ENCODE measurements around the gene KLHL15.
A peak's percentile ranks its signal among the peaks of the same experiment; 100 is the strongest.
"Not testable (repeated sequence)": the region's sequence is repeated elsewhere in the genome, so short reads cannot be mapped to it uniquely, and the experiment has no call there.

Gene KLHL15, protein sequence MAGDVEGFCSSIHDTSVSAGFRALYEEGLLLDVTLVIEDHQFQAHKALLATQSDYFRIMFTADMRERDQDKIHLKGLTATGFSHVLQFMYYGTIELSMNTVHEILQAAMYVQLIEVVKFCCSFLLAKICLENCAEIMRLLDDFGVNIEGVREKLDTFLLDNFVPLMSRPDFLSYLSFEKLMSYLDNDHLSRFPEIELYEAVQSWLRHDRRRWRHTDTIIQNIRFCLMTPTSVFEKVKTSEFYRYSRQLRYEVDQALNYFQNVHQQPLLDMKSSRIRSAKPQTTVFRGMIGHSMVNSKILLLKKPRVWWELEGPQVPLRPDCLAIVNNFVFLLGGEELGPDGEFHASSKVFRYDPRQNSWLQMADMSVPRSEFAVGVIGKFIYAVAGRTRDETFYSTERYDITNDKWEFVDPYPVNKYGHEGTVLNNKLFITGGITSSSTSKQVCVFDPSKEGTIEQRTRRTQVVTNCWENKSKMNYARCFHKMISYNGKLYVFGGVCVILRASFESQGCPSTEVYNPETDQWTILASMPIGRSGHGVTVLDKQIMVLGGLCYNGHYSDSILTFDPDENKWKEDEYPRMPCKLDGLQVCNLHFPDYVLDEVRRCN

DNA sequence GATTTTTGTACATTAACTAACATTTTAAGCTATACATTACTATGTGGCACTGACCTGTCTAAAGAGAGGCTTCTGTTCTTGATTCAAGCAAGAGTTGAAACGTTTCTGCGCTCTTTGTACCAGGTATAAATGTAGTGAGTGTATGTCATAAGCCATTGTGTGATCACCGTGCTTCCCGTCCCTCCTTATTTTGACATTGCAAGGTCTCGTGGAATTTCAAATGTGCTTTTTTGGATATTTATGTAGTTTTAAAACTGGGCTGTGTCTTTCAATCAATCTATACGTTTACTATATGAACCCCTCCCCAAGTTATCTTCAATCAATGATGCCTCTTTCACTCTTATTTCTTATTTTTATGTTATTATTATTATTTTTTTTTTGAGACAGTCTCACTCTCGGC is at the start of gene KLHL15:
Gene KLHL15 (minus strand): TSS at position 101 of the 400 bp plus-strand sequence. CDS start 20,493 bp downstream, outside the sequence.
- DNase-seq, result no peak

DNA sequence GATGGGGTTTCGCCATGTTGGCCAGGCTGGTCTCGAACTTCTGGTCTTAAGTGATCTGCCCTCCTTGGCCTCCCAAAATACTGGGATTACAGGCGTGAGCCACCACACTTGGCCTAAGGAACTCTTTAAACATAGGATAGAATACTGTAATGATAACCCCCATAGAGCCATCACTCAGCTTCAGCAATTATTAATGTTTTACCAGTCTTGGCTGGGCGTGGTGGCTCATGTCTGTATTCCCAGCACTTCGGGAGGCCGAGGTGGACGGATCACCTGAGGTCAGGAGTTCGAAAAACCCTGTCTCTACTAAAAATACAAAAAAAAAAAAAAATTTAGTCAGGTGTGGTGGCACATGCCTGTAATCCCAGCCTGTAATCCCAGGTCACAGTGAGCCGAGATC is 42.9 kb upstream of the KLHL15 start:
- no peak for DNase-seq

DNA sequence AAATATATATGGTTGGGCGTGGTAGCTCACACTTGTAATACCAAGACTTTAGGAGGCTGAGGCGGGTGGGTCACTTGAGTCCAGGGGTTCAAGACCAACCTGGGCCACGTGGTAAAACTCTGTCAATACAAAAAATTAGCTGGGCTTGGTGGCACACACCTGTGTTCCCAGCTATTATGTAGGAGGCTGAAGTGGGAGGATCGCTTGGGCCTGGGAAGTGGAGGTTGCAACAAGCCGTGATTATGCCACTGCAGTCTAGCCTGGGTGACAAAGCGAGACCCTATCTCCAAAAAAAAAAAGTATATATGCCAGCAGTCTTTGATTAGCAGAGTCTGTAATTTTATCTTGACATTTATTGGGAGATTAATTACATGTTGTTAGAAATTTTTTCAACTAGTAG is 36.5 kb upstream of the KLHL15 start:
- DNase-seq, result no peak

DNA sequence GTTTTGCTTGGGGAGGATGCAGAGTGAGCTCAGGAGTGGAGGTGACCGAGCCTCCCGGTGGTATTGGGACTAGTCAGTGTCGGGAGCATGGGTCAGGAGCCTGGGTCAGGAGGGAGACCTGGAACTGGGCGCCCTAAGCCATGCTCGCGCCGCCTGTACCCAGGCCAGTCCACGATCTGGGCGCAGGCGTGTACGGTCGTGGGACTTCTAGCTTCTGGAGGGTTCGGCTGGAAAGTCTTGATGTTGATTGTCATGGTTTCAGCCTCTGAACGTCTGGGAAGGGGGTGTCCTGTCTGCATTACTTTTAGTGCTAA is 28.0 kb upstream of the KLHL15 start:
- DNase-seq, result no peak

DNA sequence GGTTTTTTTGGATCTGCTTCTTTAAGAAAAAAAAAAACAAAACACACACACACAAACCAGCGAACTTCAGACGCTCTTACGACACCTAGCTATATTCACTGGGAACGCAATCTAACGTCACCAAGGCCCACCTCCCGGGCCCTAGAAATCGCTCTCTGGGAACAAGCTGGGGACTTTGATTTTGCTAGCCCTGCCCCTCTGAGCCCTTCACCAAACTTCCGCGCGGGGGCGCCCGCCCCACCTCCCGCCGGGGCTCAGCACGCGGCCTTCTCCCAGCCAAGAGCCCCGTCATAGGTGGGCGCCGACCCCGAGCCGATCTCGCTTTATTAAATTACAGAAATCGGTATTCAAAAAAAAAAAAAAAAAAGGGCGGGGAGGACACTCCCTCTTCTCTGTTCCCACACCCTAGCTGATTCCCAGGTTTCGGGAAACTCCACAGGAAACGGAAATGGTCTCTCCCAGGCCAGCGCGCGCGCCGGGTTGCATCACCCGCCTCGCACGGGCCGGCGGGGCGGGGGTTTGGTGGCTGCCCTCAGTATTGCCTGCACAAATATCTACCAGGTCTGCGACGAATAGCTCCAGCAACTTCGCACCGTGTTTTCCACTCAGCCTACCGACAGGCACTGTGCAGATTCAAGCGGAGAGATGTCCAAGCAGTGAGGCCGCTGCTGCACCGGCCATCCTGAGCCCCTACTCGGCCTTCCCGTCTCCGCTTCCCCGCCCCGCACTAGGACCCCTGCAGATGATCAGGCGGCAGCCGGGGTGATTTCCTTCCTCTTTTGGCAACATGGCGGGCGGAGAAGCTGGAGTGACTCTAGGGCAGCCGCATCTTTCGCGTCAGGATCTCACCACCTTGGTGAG is 27.4 kb upstream of the KLHL15 start, which contains the start of gene EIF2S3:
Gene EIF2S3 (plus strand): TSS at position 775 of the 861 bp plus-strand sequence. CDS start 13 bp downstream, at position 788.
- peak; percentile 94 for DNase-seq

DNA sequence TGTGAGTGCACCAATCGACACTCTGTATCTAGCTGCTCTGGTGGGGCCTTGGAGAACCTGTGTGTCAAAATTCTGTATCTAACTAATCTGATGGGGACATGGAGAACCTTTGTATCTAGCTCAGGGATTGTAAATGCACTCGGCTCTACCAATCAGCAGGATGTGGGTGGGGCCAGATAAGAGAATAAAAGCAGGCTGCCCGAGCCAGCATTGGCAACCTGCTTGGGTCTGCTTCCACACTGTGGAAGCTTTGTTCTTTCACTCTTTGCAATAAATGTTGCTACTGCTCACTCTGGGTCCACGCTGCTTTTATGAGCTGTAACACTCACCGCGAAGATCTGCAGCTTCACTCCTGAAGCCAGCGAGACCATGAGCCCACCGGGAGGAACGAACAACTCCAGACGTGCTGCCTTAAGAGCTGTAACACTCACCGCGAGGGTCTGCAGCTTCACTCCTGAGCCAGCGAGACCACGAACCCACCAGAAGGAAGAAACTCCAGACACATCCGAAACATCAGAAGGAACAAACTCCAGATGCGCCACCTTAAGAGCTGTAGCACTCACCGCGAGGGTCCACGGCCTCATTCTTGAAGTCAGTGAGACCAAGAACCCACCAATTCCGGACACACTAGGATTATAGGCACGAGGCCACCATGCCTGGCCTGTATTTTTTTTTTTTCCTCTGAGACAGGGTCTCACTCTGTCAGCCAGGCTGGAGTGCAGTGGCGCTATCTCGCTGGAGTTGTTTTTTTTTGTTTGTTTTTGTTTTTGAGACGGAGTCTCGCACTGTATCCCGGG is 23.7 kb upstream of the KLHL15 start:
- DNase-seq, result not testable (repeated sequence)

DNA sequence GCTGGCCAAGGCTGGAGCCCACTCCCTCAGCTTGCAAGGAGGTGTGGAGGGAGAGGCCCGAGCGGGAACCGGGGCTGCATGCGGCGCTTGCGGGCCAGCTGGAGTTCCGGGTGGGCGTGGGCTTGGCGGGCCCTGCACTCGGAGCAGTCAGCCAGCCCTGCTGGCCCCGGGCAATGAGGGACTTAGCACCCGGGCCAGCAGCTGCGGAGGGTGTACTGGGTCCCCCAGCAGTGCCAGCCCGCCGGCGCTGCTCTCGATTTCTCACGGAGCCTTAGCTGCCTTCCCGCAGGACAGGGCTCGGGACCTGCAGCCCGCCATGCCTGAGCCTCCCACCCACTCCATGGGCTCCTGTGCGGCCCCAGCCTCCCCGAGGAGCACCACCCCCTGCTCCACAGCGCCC is 22.7 kb upstream of the KLHL15 start:
- not testable (repeated sequence) for DNase-seq

DNA sequence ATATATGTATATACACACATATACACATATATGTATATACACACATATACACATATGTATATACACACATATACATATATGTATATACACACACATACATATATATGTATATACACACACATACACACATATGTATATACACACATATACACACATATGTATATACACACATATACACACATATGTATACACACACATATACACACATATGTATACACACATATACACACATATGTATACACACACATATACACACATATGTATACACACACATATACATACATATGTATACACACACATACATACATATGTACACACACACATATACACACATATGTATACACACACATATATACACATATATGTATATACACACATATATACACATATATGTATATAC is 19.1 kb upstream of the KLHL15 start:
- DNase-seq, result not testable (repeated sequence)

DNA sequence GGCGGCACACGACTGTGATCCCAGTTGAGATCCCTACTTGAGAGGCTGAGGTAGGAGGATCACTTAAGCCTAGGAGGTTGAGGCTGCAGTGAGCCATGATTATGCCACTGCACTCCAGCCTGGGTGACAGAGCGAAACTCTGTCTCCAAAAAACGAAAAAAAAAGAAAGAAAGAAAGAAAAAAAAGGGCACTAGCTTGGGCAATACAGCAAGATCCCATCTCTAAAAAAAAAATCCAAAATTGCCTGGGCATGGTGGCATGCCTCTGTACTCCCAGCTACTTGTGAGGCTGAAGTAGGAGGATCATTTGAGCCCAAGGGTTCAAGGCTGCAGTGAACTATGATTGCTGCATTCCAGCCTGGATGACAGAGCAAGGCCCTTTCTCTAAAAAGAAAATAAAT is 10.7 kb upstream of the KLHL15 start:
- DNase-seq, result no peak

DNA sequence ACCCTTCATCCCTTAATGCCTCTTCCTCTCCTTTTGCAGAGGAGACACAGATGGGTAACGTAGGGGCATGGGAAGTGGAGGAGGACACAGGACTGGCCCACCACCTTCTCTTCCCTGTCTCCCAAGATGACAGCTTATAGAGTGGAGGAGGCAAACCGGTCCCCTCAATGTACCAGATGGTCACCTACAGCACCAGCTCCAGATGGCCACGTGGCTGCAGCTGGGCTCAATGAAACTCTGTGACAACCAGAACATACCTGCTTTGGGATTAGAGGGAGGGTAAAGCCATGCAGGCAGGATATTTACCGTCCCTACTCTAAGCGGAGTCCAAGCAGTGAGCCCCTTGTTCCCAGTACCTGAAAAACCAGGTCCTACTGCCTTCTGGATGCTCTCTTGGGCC is 7.5 kb upstream of the KLHL15 start:
- DNase-seq, result no peak

DNA sequence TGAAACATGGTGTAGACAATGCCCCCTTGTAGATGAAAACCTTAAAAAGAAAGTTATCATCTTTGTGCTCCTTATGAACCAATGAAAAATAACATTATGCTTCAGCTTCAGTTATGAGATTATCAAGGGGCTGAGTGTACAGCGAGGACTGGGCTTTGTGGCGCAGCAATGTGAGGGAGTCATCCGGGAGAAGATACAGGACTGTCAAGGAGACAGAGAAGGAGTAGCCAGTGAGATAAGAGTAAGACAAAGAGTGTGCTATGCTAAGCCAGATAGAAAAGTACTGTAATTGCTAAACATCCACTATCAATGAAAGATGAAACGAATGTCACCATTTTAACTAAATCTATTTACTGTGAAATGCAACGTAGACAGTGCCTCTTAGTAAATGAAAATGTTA is 3.6 kb upstream of the KLHL15 start:
- DNase-seq, result no peak

DNA sequence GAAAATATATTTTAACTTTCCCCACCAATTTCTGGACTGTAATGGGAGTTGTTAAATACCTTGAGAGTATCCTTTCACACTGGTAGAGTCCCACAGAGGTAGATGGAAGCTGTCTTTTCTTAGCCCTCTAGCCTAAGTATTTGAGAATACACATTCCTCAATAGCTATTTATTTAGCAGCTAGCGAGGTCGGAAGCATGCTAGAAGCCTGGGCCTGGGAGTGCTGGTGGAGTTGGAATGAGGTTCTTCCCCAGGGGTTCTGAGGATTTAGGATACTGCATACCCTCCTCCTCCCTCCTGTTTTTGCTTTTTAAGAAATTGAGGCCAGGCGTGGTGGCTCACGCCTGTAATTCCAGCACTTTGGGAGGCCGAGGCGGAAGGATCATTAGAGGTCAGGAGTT is 999 bp upstream of the KLHL15 start:
- no peak for DNase-seq

DNA sequence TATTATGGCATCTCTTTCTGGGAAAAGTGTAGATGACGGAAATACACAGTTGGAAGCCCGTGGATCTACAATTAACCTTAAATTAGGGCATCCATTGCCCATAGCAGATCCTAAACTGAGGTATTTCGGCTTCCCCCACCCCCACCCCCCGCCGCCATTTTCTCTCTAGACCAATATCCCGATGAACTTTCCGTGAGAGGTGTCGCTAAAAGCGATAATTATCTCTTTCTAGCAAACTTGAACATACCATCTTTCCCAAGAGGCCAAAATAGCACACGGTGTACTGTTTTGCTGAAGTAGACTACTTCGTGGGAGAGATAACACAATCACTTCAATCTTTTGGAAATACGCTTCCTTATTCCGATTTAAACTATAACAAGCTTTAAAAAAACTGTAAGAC is 554 bp downstream of the KLHL15 start:
- no peak for DNase-seq

DNA sequence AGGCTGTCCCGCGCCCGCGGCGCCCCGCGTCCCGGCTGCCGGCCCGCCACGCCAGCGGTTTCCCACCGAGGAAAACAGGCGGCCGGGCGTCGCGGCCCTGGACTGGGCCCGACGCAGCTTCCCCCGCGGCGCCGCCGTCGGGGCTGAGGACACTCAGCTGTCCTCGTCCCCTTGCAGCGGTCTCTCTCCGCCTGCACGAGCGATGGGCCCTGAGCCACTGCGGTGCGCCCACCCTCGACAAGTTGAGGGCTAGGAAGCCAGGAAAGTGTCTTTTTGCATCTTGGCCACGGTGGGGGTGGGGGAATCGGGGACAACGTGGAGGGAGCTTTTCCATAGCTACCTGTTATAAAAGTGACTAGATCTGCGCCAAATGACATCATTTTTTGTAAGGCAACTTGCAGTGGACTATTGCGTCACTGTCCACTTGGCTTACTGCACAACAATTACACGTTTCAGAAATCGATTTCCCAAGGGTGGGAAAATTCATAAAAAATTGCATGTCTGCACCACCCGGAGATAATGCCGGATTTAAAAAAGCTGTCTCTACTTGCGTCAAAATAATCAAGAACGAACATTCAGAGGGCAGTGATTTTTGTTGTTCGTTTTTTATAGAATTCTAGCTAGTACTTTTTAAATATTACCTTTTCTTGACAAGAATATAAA is 1.1 kb downstream of the KLHL15 start:
- DNase-seq, result peak; percentile 19

DNA sequence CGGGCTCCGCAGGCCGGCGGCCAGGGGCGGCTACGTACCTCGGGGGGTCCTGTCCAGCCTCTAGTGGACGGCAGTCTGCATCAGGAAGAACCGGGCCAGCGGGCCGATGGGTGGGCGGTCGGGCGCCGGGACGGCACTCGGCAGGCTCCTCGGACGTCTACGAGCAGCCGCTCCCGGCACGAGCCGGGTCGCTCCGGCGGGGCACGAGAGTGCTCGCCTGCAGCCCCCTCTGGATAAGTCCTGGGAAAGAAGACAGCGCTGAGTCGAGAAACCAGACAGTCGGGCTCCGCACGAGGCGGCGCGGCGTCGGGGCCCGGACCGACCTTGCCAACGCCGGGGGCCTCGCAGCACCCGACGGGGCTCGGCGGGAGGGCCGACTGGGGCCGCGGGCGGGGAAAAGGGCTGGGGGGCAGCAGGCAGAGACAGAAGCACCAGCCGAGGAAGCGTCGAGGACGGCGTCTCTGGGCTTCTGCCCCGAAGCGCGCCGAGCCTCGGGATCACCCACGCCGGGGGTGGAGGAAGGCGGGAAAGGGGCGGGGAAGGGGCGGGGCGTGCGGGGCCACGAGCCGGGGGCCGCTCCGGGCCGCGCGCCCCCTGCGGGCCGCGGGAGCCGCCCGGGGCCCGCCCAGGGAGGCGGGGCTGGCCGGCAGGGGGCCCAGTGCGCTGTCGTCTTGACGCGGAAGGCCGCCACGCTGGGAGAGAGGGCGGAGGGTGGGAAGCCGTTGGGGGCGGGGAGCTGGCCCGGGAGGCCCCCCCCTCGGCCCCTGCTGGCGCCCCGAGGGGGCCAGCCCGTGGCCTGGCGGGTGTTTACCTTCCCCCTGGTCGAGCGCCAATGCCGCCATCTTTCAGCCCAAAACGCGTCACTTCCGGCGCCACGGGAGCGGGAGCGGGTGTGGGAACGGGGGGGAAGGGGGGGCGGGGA is 1.9 kb downstream of the KLHL15 start:
- DNase-seq, result peak; percentile 82

DNA sequence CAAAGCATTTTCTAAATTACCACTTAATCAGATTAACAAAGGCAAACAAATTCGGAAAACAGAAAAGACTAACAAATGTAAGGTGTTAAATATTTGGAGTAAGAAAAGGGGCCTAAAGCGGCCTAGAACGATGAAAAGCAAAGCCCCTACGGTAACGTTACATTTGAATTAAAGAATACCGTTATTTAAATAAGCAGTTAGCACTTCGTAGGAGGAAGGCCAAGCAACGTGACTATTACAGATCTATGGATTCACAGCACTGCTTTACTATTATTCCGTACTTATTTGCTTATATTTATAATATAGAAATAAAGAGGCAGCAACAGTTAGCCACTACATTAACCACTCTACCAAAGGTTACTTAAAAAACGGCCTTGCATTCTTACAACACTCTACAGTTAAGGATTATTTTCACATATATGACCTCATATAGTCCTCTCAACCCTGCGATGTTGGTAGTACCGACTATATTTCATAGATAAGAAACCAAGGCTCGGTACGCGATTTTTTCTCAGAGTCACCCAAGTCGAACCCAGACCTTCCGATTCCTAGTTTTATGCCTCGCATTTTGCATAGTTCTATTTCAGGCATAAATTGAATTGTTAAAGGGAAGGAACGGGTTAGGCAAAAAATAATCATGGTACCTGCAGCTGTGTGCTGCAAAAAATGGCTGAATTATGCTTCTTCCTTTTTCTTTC is 2.9 kb downstream of the KLHL15 start:
- no peak for DNase-seq

DNA sequence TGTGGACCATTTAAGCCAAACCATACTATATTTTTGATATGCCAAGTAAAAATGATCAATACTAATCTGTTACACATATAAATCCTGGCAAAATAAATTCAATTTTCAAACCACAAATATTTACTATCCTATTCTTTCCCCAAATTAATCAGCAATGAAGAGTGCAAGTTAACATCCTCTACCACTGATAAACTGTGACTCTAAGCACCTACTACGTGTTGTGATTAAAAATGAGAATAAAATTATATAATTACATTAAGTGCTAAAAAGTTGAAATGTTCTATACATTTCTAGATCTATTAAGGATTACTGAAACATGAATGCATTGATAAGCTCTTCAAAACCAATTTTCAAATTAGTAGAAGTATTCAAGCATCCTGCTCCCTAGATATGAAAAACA is 3.4 kb downstream of the KLHL15 start:
- DNase-seq, result no peak

DNA sequence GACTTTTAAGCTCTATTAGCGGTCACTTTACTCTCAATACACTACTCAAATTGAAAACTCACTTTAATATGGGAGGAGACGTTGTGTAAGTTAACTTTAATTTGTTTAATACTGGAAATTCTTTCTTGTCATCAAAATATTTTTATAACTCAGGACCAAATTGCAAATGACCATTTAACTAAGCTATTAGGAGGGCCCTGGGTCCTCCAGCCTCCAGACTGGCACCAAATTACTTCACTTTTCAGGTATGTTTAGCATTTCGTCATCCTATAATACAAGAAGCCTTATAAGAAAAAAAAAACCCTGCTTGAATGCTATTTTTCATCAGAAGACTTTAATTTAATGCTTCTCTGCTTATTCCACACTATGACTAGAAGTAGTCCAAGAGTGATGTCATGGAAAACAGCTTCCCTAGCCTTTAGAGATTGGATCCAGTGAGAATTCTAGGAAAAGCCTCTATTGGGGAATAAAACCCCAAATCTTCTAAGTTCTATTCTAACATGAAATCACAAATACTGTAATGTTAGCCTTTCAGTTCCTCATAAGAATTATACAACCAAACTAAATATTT is 6.6 kb downstream of the KLHL15 start:
- DNase-seq, result no peak

DNA sequence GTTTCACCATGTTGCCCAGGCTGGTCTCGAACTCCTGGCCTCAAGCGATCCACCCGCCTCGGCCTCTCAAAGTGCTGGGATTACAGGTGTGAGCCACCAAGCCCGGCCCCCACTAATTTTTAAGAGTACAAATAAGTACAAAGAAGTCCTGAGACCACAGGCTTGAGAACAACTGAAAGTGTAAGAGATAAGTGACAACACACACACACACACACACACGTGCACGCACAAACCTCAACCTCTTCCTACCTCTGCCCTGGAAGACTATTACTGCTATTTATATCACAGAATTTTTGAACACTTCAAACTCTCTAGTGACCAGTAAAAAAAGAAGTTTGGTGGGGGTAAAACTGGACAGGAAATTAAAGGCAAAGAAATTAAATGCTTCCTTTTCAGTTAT is 7.5 kb downstream of the KLHL15 start:
- DNase-seq, result no peak

DNA sequence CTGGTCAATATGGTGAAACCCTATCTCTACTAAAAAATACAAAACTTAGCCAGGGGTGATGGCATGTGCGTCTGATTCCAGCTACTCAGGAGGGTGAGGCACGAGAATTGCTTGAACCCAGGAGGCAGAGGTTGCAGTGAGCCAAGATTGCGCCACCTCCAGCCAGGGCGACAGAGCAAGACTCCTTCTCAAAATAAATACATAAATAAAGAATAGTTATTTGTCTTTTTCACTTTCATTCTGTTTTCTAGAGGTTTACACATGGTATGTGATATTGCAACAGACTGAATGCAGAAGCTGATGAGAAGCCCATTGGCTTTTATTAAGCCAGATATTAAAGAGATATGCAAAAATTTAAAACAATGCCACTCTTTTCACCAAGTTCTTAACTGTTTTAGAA is 8.2 kb downstream of the KLHL15 start:
- no peak for DNase-seq

All from NCI-H446 treated with DMSO at 0.1 percent for 48 hours (cell line).